ENCODE results near the gene CAD. TPM values are rescaled to one million over a fixed set of nuclear protein-coding genes. Genes with fewer than 3 reads are reported as not detected.

CAD gene
- total RNA-seq, 1 experiment from 2014 or later = 130 TPM

DNA sequence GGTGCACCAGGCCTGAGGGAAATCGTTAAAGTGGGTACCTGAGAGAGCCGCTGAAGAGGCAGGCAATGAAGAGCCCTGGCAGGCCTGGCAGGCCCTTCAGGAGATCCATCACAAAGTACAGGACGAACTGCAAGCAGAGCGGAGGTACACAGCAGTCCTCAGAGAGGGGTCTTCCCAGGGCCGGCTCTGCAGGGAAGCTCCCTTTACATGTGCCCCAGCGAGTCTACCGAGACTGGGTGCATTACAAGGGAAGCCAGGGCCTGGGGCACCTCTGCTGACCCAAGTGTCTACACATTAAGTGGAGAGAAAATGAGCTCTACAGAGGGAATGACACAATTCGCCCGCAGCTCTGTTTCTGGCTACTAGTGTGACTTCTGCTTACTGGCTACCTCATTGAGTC lies 13.4 kb upstream of the CAD start:
- Histone ChIP-seq H3K79me2 (ENCODE audit: insufficient read depth, low read length) (no peaks in the 10 kb centered on the region), H3K4me2 (ENCODE audit: insufficient read depth, insufficient read length, low read length) (no peak overlapping the region), H3K79me1 (ENCODE audit: insufficient read depth, low read depth, low read length, poor library complexity, severe bottlenecking) (no peaks in the 10 kb centered on the region), H3K23me2 (ENCODE audit: insufficient read length, low read depth, low read length, poor library complexity, severe bottlenecking) (no peaks in the 10 kb centered on the region), H2AK5ac (ENCODE audit: insufficient read length, low read length) (no peak overlapping the region), H3K9ac (ENCODE audit: extremely low read depth, insufficient read length, low read length) (no peak overlapping the region), H4K20me1 (ENCODE audit: control insufficient read depth, insufficient read depth, insufficient read length) (no peaks in the 10 kb centered on the region), H3K18ac (ENCODE audit: insufficient read length, low read depth, low read length) (no peak overlapping the region), H3T11ph (ENCODE audit: low read length) (no peak overlapping the region), H2BK5ac (ENCODE audit: insufficient read length, low read length) (no peak overlapping the region), H2BK20ac (ENCODE audit: low read depth, low read length, poor library complexity, severe bottlenecking) (no peak overlapping the region), H4K5ac (ENCODE audit: insufficient read length, low read depth, low read length) (no peak overlapping the region), H2AFZ (ENCODE audit: low read length) (no peak overlapping the region), H2BK15ac (ENCODE audit: low read depth, low read length) (no peak overlapping the region), H2BK120ac (ENCODE audit: low read depth, low read length, poor library complexity, severe bottlenecking) (no peak overlapping the region), H2BK12ac (ENCODE audit: insufficient read length, low read depth, low read length) (no peak overlapping the region), H3K23ac (ENCODE audit: insufficient read length, low read depth, low read length) (no peak overlapping the region), H3K4me1 (ENCODE audit: insufficient read depth, low read length) (no peaks in the 10 kb centered on the region), H3K56ac (ENCODE audit: insufficient read length, low read depth, low read length) (no peak overlapping the region), H3K9me3 (ENCODE audit: control insufficient read depth, low read depth, low read length) (no peaks in the 10 kb centered on the region), H3K27ac (ENCODE audit: insufficient read length, low read depth, low read length) (no peak overlapping the region), H3K14ac (ENCODE audit: insufficient read depth, low read length) (no peak overlapping the region), H3K27me3 (ENCODE audit: insufficient read depth, low read length) (no peaks in the 10 kb centered on the region), H4K91ac (ENCODE audit: insufficient read length, low read depth, low read length) (no peak overlapping the region), H4K8ac (replicated peaks; ENCODE audit: insufficient read length, low read depth, low read length) (no peak overlapping the region), H3K4ac (ENCODE audit: low read depth, low read length) (no peak overlapping the region)
- H3K27me3 Mint-ChIP-seq (ENCODE audit: low read depth) = no peaks in the 10 kb centered on the region
- DNase-seq = no peak
- no peaks in the 10 kb centered on the region for H3K9me3 Mint-ChIP-seq
- TF ChIP-seq, protein P1, sequence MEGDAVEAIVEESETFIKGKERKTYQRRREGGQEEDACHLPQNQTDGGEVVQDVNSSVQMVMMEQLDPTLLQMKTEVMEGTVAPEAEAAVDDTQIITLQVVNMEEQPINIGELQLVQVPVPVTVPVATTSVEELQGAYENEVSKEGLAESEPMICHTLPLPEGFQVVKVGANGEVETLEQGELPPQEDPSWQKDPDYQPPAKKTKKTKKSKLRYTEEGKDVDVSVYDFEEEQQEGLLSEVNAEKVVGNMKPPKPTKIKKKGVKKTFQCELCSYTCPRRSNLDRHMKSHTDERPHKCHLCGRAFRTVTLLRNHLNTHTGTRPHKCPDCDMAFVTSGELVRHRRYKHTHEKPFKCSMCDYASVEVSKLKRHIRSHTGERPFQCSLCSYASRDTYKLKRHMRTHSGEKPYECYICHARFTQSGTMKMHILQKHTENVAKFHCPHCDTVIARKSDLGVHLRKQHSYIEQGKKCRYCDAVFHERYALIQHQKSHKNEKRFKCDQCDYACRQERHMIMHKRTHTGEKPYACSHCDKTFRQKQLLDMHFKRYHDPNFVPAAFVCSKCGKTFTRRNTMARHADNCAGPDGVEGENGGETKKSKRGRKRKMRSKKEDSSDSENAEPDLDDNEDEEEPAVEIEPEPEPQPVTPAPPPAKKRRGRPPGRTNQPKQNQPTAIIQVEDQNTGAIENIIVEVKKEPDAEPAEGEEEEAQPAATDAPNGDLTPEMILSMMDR (conservative IDR thresholded peaks at IDR 0.05) = no peak
- H3K27ac Mint-ChIP-seq = no peak overlapping the region
- no peak overlapping the region for H3K4me3 Mint-ChIP-seq
- H3K4me1 Mint-ChIP-seq = peaks cover 7 to 9% of the 10 kb centered on the region in 2 experiments
- H3K36me3 Mint-ChIP-seq (ENCODE audit: insufficient read depth in 1 of 3, low read depth in 3 of 3) = peaks cover 65 to 97% (median 92%) of the 10 kb centered on the region in 3 experiments
- WGBS (ENCODE audit: extremely low coverage, insufficient read length, low lambda C conversion rate) = no CpG with 5 or more reads among the region's 9 CpGs

Data from H9 (cell line).